Measurements from ENCODE around the gene CIITA.
"Not testable (repeated sequence)": the region's sequence is repeated elsewhere in the genome, so short reads cannot be mapped to it uniquely, and the experiment has no call there.

Gene CIITA

DNA sequence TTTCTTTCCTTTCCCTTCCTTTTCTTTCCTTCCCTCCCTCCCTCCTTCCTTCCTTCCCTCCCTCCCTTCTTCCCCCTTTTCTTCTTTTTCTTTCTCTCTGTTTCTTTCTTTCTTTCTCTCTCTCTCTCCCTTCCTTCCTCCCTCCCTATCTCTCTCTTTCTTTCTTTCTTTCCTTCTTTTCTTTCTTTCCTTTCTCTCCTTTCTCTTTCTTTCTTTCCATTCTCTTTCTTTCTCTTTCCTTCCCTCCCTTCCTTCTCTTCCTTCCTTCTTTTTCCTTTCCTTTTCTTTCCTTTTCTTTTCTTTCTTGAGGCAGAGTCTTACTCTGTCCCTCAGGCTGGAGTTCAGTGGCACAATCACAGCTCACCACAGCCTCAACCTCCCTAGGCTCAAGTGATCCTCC lies 34.3 kb downstream of the CIITA start:
- in situ Hi-C loops (cut with HindIII; ENCODE audit: low sequenced_read_pairs): no loop called here

DNA sequence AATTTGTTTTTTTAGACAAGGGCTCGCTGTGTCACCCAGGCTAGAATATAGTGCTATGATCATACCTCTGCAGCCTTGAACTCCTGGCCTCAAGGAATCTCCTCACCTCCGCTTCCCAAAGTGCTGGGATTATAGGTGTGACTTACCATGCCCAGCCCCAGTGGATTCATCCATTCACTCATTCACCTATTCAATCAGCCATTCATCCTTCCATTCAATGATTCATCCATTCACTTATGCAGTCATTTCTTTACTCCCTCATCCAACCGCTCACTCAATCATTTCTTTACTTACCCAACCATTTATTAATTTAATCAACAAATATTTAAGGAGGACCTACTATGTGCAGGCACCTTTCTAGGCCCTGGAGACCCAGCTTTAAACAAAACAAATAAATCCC lies 39.5 kb downstream of the CIITA start:
- in situ Hi-C loops (cut with HindIII; ENCODE audit: low sequenced_read_pairs): no loop called here

DNA sequence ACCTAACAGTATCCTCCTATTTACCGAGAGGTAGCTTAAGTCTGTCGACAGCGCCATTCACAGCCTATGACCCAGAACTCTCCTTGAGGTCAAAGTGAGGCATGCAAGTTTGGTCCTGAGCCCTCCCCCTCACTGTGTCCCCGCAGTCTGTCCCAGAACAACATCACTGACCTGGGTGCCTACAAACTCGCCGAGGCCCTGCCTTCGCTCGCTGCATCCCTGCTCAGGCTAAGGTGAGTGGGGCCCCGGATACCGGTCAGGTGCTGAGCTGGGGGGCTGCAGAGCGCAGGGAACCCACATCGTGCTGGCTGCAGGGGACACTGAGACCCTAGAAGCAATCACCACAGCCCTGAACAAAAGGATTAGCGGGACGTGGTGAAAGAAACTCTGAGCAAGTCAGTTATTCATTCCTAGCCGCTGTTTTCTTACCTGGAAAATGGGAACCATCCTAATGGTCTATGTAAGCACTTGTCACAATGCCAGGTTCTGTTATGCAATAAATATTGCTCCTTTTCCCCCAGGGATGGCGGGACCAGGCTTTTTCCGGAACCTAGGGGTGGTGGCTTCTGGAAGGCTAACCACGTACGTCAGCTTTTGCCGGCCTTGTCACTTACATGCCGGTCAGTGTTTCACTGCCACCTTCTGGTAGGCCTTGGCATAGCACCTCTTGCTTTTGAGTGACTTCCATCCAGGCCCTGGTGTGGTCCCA lies 41.4 kb downstream of the CIITA start:
- in situ Hi-C loops (cut with HindIII; ENCODE audit: low sequenced_read_pairs): no loop called here

DNA sequence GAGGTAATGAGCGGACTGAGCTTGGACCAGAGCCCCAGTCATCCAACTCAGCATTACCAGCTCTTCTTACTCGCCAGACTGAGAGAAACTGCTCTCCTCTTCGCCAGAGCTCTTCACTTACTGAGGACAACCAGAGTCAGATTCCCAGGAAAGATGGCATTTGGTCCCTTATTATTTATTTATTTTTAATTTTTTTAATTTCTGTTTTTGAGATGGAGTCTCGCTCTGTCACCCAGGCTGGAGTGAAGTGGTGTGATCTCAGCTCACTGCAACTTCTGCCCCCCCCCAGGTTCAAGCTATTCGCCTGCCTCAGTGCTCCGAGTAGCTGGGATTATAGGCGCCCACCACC lies 42.0 kb downstream of the CIITA start:
- in situ Hi-C loops (cut with HindIII; ENCODE audit: low sequenced_read_pairs): no loop called here

DNA sequence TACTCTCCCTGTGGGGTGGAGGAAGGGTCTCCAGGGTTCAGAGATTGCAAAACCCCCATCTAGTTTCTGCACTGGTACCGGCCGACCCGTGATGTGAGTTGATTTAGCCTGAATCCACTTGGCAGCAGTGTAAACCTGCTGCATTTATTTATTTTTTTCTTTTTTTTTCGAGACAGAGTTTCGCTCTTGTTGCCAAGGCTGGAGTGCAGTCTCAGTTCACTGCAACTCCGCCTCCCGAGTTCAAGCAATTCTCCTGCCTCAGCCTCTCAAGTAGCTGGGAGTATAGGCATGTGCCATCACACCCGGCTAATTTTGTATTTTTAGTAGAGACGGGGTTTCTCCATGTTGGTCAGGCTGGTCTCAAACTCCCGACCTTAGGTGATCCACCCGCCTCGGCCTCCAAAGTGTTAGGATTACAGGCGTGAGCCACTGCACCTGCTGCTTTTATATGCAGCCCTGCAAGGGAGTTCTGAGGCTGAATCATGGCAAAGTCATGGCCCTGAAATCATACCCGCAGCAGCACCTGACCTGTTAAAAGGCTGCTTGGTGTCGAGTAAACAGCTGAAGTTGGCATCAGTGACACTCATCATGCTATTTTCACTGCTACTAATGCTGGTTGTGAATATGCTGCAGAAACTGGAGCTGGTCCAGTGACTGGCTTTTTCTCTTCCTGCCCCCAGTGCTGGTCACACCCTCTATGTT lies 43.9 kb downstream of the CIITA start:
- in situ Hi-C loops (cut with HindIII; ENCODE audit: low sequenced_read_pairs): no loop called here

DNA sequence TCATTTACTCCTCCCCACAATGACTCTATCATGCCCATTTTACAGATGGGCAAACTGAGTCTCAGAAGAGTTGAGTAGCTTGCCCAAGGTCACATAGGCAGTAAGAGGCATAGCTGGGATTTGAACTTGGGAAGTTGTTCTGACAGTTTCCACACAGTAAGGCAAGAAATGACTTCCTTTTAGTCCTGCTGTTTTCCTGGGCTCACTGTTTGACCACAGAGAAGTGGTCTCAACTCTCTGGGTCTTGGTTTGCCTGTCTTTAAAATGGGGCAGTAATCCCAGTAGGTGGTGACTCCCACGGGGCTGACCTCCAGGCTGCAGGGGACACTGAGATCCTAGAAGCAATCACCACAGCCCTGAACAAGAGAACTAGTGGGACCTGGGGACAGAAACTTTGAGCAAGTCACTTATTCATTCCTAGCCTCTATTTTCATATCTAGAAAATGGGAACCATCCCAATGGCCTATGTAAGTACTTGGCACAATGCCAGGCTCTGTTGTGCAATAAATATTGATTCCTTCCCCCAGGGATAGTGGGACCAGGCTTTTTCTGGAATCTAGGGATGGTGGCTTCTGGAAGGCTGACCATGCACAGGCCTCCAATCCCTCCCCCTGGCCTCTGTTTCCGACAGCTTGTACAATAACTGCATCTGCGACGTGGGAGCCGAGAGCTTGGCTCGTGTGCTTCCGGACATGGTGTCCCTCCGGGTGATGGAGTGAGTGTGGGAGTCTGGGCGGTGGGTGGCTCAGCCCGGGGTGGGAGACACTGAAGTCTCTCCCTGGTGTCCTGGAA lies 44.7 kb downstream of the CIITA start:
- in situ Hi-C loops (cut with HindIII; ENCODE audit: low sequenced_read_pairs): no loop called here

DNA sequence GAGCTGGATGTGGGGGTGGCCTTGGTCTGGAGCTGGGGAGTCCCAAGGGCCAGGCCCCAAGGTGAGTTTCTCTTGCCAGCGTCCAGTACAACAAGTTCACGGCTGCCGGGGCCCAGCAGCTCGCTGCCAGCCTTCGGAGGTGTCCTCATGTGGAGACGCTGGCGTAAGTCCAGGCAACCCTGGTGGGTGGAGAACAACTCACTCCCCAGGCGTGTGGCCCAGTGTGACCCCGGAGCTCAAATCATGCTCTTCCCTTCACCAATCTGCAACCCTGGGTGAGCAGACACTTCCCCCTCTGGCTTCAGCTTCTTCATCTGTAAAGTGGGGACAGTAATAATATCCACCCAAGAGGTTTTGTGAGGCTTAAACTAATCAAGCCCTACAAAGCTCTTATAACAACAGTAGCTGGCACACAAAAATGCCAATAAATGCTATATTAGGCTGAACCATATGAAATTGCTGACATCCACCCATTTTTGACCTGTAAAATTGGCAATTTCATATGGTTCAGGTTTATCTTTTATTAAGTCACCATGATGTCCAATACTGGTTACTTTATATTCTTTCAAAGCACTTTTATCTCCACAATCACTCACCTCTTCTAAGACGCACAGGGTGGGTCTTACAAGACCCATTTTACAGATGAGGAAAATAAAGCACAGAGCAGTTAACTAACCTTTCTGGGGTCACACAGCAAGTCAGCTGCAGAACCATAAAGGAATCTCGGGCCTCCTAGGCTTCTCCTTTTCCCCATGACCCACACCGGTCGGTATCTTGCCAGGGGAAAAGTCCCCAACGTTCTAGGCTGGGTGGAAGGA lies 45.5 kb downstream of the CIITA start:
- in situ Hi-C loops (cut with HindIII; ENCODE audit: low sequenced_read_pairs): no loop called here

DNA sequence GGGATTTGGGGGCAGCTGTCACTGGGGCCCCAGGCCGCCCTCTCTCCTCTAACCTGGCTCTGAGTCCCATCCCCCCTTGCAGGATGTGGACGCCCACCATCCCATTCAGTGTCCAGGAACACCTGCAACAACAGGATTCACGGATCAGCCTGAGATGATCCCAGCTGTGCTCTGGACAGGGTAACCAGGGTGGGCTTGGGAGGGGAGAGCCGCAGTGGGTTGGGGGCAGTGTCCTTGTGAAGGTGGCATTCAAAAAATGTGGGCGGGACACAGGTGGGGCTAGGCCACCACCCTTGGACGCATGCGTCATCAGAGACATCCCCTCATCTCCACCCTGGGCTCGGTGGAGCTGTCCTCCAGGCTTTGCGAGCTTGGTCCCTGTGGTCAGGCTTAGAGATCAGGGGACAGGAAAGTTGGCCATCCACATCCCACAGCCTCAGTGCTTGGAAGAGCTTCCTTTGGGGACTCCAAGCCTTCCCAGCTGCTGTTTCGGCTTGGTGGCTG lies 46.2 kb downstream of the CIITA start:
- in situ Hi-C loops (cut with HindIII; ENCODE audit: low sequenced_read_pairs): no loop called here

DNA sequence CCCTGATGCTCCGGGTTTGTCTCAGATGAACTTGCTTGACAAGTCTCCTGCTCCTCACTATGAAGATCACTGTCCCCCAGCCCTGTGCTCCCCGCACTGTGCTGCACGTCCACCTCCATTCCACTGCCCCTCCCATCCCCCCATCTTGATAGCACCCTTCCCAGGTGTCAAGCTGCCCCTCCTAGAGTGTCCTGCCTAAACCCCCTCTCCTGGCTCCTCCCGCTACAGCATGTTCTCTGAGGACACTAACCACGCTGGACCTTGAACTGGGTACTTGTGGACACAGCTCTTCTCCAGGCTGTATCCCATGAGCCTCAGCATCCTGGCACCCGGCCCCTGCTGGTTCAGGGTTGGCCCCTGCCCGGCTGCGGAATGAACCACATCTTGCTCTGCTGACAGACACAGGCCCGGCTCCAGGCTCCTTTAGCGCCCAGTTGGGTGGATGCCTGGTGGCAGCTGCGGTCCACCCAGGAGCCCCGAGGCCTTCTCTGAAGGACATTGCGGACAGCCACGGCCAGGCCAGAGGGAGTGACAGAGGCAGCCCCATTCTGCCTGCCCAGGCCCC lies 46.7 kb downstream of the CIITA start:
- in situ Hi-C loops (cut with HindIII; ENCODE audit: low sequenced_read_pairs): no loop called here

DNA sequence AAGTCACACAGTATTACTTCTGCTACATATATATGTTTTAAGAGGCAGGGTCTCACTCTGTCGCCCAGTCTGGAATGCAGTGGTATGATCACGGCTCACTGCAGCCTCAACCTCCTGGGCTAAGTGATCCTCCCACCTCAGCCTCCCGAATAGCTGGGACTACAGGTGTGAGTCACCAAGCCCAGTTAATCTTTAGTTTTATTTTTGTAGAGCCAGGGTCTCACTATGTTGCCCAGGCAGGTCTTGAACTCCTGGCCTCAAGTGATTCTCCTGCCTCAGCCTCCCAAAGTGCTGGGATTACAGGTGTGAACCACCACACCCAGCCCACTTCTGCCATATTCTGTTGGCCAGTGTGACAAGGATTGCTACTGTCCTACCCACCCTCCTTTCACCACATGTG lies 48.3 kb downstream of the CIITA start:
- in situ Hi-C loops (cut with HindIII; ENCODE audit: low sequenced_read_pairs): not testable (repeated sequence)

DNA sequence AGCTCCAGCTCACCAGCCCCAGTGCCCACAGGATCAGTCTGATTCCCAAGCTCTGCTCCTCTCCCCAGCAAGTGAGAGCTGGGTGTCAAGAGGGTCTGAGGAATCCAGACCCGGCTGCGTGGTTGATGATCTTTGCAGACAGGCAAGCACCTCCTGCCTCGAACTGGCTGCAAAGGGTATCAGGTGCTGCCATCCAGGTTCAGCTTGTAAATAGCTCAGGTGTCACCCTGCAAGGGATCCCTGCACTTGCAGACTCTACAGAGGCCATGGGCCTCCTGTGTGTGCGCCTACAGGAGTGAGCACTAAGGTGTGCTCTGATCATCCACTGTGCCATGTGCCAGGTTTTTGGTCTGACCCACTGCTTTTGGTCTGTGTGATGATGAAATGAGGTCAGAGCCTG lies 49.1 kb downstream of the CIITA start:
- in situ Hi-C loops (cut with HindIII; ENCODE audit: low sequenced_read_pairs): no loop called here

DNA sequence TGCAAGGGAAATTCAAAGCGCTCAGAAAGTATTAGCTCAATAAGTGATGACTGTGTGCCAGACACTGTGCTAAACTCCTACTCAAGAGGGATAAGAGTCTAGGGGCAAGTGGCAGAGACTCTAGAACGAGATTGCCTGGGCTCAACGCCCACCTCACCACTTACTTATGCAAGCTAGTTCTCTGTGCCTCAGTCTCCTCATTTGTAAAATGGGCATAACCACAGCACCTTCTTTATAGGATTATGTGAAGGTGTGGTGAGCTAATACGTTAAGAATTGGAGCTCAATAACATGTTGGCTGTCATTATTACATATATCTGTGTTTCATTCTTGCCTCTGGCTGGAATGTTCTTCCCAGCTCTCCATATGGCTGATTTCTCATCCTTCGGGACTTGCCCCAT lies 49.9 kb downstream of the CIITA start:
- in situ Hi-C loops (cut with HindIII; ENCODE audit: low sequenced_read_pairs): no loop called here

DNA sequence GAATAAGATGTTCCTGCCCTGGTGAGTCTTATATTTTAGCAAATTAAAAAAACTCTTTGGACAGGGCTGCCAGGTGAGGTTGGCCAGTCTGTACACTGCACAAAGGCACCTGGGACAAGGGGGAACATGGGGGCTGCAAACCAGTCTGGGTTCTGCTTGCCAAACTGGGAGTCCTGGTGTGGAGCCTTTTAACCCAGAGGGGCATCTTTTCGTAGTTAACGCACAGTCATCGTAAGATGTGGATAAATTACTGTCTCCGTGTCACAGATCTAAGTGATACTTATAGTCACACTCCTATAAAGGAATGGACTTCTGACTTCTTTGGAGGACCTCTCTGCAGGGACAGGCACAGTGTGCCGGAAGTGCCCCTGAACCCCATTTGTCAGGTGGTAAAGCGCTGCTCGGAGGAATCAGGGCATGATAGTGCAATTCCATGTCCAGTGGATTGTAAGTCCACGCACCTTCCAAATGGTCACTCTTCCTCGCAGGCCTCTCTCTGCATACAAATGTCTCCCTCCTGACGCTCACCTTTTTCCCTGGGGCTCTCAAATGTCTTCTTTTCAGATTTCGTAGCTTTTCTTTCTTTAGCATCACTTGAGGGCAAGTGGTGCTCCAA lies 50.6 kb downstream of the CIITA start:
- in situ Hi-C loops (cut with HindIII; ENCODE audit: low sequenced_read_pairs): no loop called here

DNA sequence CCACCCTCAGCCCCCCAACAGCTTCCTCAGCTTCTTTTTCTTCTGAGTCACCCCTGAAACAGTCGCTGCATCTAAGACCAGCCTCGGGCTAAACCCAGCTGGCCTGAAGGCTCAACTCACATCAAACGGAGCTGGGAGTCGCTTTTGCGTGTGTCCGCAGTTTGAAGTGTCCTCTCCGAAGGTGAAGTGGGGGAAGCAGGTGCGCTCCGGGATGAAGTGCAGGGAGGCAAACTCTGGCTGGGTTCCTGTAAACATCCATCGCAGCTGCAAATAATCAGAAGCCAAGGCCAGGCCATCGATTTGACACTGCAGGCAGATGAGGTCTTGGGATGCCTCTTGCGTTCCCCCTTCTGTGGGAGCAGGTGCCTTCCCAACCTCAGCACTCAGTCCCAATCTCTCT lies 52.1 kb downstream of the CIITA start:
- in situ Hi-C loops (cut with HindIII; ENCODE audit: low sequenced_read_pairs): not testable (repeated sequence)

DNA sequence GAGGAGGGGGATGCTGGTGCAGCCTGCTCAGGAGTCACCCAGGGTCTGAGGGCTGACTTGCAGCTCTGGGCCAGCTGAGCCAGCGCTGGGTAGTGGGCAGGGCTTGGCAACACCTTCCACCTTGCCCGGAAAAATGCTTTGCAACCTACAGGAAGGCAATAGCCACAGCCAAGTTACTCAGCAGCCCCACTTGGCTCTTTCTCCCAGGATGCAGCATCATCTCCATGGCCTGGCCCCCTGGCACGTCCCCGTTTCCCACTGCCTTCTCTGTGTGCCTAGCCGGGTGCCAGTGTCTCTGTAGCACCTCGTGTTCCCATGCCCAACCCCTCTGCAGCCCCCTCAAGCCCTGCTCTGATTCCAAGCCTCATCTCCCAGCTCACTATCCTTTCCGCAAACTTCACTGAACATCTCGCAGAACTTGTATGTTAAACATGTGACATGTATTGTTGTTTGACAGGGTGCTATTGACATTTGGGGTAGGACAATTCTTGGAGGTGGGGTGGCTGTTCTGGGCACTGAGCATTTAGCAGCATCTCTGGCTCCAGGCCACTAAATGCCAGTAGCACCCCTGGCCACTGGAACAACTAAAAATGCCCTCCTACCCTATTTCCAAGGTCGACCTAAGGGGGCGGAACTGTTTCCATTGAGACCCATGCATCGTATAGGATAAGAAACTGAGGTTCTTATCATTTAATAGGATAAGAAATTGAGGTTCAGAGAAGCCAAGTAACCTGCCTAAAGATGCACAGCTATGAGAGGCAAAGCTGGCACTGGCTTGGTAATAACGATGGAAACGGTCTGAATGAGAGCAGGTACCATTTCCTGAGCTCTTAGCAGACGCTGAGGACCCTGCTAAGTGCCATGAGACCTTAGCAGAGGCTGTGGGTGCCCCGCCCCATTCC lies 53.1 kb downstream of the CIITA start:
- in situ Hi-C loops (cut with HindIII; ENCODE audit: low sequenced_read_pairs): no loop called here

DNA sequence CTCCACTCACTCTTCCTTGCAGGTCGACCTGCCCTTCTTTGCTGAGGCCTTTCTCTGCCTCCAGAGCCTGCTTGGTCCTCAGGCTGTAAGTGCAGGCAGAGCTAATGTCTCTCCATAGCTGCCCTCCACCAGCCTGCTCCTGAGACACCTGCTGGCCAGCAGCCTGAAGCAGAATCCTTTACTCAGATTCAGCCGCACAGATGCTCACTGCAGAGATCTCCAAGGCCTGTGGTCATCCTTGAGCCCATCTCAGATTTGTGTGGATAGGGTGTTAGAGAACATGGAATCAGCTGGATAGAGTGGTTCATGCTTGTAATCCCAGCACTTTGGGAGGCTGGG lies 53.7 kb downstream of the CIITA start:
- in situ Hi-C loops (cut with HindIII; ENCODE audit: low sequenced_read_pairs): no loop called here

DNA sequence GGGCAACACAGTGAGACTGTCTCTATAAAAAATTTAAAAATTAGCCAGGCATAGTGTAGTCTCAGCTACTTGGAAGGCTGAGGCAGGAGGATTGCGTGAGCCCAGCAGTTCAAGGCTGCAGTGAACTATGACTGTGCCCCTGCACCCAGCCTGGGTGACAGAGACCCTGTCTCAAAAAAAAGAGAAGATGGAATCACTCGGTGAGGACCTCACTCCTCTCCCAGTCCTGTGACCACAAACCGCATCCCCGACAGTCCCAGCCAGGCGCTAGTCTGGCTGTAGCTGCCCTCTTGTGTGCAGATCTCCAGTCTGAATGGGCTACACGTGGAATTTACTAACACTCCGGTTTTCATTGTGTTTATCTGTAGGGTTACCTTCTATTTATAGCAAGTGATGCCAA lies 54.1 kb downstream of the CIITA start:
- in situ Hi-C loops (cut with HindIII; ENCODE audit: low sequenced_read_pairs): no loop called here

DNA sequence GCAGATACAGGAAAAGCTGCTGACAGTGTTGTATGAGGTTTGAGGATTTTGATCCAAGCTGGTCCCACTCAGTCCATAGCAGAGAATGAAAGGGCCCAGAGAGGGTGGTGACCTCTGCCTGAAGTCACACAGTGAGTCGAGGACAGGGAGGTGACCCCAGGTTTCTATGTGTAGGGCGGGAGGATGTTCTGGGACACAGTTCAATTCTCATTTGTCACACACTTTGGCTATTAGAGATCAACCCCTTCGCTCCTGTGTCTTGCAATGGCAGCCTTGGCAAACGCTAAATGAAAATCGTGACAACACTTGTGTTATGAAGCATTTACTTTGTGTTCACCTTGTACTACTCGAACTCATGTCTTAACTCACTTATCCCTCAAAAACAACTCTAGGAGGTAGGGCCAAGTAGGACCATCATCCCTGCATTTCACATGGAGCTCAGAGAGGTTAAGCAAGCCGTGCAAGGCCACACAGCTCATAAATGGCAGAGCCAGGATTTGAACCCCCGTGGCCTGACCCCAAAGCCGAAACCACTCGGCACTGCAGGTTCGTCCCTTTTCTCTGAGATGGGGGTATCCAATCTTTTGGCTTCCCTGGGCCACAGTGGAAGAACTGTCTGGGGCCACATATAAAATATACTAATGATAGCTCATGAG lies 55.1 kb downstream of the CIITA start:
- in situ Hi-C loops (cut with HindIII; ENCODE audit: low sequenced_read_pairs): no loop called here

All from endothelial cell of hepatic sinusoid (primary cell).